ENCODE measurements around the gene GSTK1. TPM values are rescaled to one million over a fixed set of nuclear protein-coding genes. Genes with fewer than 3 reads are reported as not detected.

Gene GSTK1
- total and polyA plus RNA-seq, 9 of the 15 experiments (the other 6 are each of a cell fraction or from before 2014, with no cell fraction given): 155 to 441 (median 233) TPM

GRCh38 chr7:143299840-143300239, 36.6 kb downstream of the GSTK1 start (continued):
- TF ChIP-seq, protein P1, sequence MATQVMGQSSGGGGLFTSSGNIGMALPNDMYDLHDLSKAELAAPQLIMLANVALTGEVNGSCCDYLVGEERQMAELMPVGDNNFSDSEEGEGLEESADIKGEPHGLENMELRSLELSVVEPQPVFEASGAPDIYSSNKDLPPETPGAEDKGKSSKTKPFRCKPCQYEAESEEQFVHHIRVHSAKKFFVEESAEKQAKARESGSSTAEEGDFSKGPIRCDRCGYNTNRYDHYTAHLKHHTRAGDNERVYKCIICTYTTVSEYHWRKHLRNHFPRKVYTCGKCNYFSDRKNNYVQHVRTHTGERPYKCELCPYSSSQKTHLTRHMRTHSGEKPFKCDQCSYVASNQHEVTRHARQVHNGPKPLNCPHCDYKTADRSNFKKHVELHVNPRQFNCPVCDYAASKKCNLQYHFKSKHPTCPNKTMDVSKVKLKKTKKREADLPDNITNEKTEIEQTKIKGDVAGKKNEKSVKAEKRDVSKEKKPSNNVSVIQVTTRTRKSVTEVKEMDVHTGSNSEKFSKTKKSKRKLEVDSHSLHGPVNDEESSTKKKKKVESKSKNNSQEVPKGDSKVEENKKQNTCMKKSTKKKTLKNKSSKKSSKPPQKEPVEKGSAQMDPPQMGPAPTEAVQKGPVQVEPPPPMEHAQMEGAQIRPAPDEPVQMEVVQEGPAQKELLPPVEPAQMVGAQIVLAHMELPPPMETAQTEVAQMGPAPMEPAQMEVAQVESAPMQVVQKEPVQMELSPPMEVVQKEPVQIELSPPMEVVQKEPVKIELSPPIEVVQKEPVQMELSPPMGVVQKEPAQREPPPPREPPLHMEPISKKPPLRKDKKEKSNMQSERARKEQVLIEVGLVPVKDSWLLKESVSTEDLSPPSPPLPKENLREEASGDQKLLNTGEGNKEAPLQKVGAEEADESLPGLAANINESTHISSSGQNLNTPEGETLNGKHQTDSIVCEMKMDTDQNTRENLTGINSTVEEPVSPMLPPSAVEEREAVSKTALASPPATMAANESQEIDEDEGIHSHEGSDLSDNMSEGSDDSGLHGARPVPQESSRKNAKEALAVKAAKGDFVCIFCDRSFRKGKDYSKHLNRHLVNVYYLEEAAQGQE (IDR thresholded peaks at IDR 0.05; ENCODE audit: borderline replicate concordance): peak; percentile 40; the same call in 1 of the 2 replicates
- TF ChIP-seq, protein P1 (CRISPR knock-in tag; IDR thresholded peaks at IDR 0.05; ENCODE audit: low read depth): no peak
- TF ChIP-seq, protein P2, sequence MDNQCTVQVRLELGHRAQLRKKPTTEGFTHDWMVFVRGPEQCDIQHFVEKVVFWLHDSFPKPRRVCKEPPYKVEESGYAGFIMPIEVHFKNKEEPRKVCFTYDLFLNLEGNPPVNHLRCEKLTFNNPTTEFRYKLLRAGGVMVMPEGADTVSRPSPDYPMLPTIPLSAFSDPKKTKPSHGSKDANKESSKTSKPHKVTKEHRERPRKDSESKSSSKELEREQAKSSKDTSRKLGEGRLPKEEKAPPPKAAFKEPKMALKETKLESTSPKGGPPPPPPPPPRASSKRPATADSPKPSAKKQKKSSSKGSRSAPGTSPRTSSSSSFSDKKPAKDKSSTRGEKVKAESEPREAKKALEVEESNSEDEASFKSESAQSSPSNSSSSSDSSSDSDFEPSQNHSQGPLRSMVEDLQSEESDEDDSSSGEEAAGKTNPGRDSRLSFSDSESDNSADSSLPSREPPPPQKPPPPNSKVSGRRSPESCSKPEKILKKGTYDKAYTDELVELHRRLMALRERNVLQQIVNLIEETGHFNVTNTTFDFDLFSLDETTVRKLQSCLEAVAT (IDR thresholded peaks at IDR 0.05): 0 out of 4 replicates have a peak, but pooled peaks of 1 of the 2 experiments have one; percentile 30
- TF ChIP-seq CREM (IDR thresholded peaks at IDR 0.05; ENCODE audit: low read depth) (peak; percentile 40; the same call in 1 of the 2 replicates), BCLAF1 (IDR thresholded peaks at IDR 0.05; ENCODE audit: borderline replicate concordance in 1 of 2, control insufficient read depth in 1 of 2, low read depth in 2 of 2, low read length in 1 of 2) (no peak)

All from K562 (cell line).